LNCaP clone FGC (cell line): ENCODE results near the gene CNOT6.

ENCODE experiments used
- DNase-seq: peaks from one replicate; pipeline ENCODE4 v3.0.0-alpha.2; 2011; ENCODE audit warnings: low read depth
- H3K4me3 ChIP-seq: 2 replicates; pipeline ENCODE4 v1.5.1; 2011; ENCODE audit warnings: mild to moderate bottlenecking, low read depth, low read length, control low read depth
- CTCF ChIP-seq: IDR thresholded peaks from 2 replicates; pipeline ENCODE4 v1.5.1; 2012; ENCODE audit warnings: mild to moderate bottlenecking; ENCODE audit not compliant: control insufficient read depth, insufficient read depth; ENCODE audit errors: extremely low read depth

The CNOT6 gene

GRCh38 chr5:180467989-180468731 lies 26.0 kb upstream of the CNOT6 start:
- no peak overlapping the region for H3K4me3 ChIP-seq
- DNase-seq: no peak
- no peak for TF ChIP-seq CTCF

- H3K4me3 ChIP-seq: no peak overlapping the region
- no peak for TF ChIP-seq CTCF
- DNase-seq: no peak
Measured at GRCh38 chr5:180468732-180469585, 25.2 kb upstream of the CNOT6 start.

GRCh38 chr5:180469586-180469865 lies 24.7 kb upstream of the CNOT6 start:
- no peak overlapping the region for H3K4me3 ChIP-seq
- DNase-seq: no peak
- TF ChIP-seq CTCF: no peak

- TF ChIP-seq CTCF: no peak
- no peak for DNase-seq
- H3K4me3 ChIP-seq: no peak overlapping the region
Measured at GRCh38 chr5:180469866-180470265, 24.3 kb upstream of the CNOT6 start.

GRCh38 chr5:180470361-180470760 lies 23.8 kb upstream of the CNOT6 start:
- H3K4me3 ChIP-seq: no peak overlapping the region
- DNase-seq: no peak
- TF ChIP-seq CTCF: no peak

- DNase-seq: no peak
- peak; percentile 86 for TF ChIP-seq CTCF
- no peak overlapping the region for H3K4me3 ChIP-seq
Measured at GRCh38 chr5:180470966-180471582, 23.1 kb upstream of the CNOT6 start.
